Measurements from ENCODE around the gene CLSTN2. TPM values are rescaled to one million over a fixed set of nuclear protein-coding genes. Genes with fewer than 3 reads are reported as not detected.
"Not testable (repeated sequence)": the region's sequence is repeated elsewhere in the genome, so short reads cannot be mapped to it uniquely, and the experiment has no call there.

CLSTN2 gene
- total RNA-seq, 2 experiments from 2014 or later = not detected

GRCh38 chr3:140408252-140408651 lies 473.3 kb downstream of the CLSTN2 start:
- no peak for DNase-seq
- H3K36me3 Mint-ChIP-seq (ENCODE audit: low read depth) = no peaks in the 10 kb centered on the region
- no peaks in the 10 kb centered on the region for H3K9me3 Mint-ChIP-seq (ENCODE audit: insufficient read depth)
- H3K4me3 Mint-ChIP-seq = no peak overlapping the region
- H3K27me3 Mint-ChIP-seq (ENCODE audit: low read depth) = no peaks in the 10 kb centered on the region
- POLR2A ChIA-PET = no interaction called here
- no peak overlapping the region for H3K27ac Mint-ChIP-seq
- H3K4me1 Mint-ChIP-seq (ENCODE audit: low read depth) = no peaks in the 10 kb centered on the region
- CTCF ChIA-PET = no interaction called here
- ATAC-seq = no peak

DNA sequence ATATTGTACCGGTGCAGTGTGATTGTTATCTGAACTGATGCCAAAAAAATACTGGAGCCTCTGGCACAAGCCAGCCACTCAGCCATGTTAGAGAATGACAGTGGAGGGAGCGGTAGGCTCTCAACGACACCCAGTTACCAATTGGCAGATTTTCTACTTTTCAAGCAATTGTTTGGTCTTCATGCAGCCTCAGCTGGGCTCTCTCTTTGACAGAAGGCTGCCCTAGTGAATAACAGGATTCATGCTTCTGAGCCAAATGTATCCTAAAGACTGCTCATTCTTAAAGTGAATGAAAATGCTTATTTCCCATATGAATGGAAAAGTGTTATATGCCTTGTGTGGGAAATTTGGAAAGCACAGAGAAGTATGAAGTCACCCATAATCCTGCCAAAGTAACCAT lies 481.7 kb downstream of the CLSTN2 start:
- ChIA-PET CTCF (no interaction called here), POLR2A (no interaction called here)
- Mint-ChIP-seq H3K27ac (no peak overlapping the region), H3K36me3 (ENCODE audit: low read depth) (no peaks in the 10 kb centered on the region), H3K4me3 (no peak overlapping the region), H3K27me3 (ENCODE audit: low read depth) (peaks cover 6% of the 10 kb centered on the region), H3K9me3 (ENCODE audit: insufficient read depth) (no peaks in the 10 kb centered on the region), H3K4me1 (ENCODE audit: low read depth) (no peaks in the 10 kb centered on the region)
- ATAC-seq = no peak
- DNase-seq = no peak

DNA sequence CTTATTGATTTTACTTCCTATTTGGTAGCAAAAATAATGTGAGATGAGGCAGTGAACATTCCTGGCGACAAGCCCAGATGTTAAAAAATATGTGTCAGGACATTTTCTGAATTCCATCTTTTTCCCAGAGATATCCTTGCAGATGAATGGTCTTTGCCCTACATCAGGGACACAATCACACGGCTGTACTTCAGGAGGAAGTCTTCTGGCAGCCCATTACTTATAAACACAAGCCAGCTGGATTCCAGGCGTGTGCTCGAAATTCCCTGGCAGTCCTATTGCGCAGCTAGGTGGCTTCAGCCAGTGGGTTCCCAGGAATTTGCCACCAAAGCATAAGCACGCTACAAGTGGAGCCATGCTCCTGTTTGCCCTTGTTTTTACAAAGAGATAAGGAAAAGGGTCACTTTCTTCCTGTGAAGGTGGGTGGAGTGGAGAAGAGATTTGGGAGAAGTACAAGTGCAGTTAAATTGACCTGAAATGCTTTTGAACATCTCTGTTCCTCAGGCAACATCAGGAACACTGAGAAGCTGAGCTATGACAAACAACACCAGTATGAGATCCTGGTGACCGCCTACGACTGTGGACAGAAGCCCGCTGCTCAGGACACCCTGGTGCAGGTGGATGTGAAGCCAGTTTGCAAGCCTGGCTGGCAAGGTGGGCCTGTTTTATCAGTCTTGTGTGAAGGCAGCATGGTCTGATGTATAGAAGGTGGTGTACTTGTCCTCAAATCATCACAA lies 485.8 kb downstream of the CLSTN2 start:
- no peaks in the 10 kb centered on the region for H3K27me3 Mint-ChIP-seq (ENCODE audit: low read depth)
- no peaks in the 10 kb centered on the region for H3K9me3 Mint-ChIP-seq (ENCODE audit: insufficient read depth)
- no peak for ATAC-seq
- peaks cover 2% of the 10 kb centered on the region for H3K4me1 Mint-ChIP-seq (ENCODE audit: low read depth)
- no peak for DNase-seq
- ChIA-PET POLR2A (interaction anchor here (0.6 kb wide), 1 partner anchor 405 kb away, joined by 3 read pairs; no protein-coding TSS in a partner anchor), CTCF (no interaction called here)
- H3K4me3 Mint-ChIP-seq = no peak overlapping the region
- H3K36me3 Mint-ChIP-seq (ENCODE audit: low read depth) = no peaks in the 10 kb centered on the region
- H3K27ac Mint-ChIP-seq = no peak overlapping the region

- Mint-ChIP-seq H3K4me1 (ENCODE audit: low read depth) (peaks cover 2% of the 10 kb centered on the region), H3K27ac (no peak overlapping the region), H3K4me3 (no peak overlapping the region), H3K27me3 (ENCODE audit: low read depth) (no peaks in the 10 kb centered on the region), H3K9me3 (ENCODE audit: insufficient read depth) (no peaks in the 10 kb centered on the region), H3K36me3 (ENCODE audit: low read depth) (no peaks in the 10 kb centered on the region)
- DNase-seq (no peak), ATAC-seq (no peak)
- ChIA-PET CTCF (no interaction called here), POLR2A (no interaction called here)
Measured at GRCh38 chr3:140421884-140422283, 486.9 kb downstream of the CLSTN2 start.

GRCh38 chr3:140423146-140423545 lies 488.2 kb downstream of the CLSTN2 start:
- ChIA-PET POLR2A (no interaction called here), CTCF (no interaction called here)
- Mint-ChIP-seq H3K36me3 (ENCODE audit: low read depth) (no peaks in the 10 kb centered on the region), H3K4me1 (ENCODE audit: low read depth) (peaks cover 2% of the 10 kb centered on the region), H3K9me3 (ENCODE audit: insufficient read depth) (no peaks in the 10 kb centered on the region), H3K27me3 (ENCODE audit: low read depth) (no peaks in the 10 kb centered on the region), H3K4me3 (no peak overlapping the region), H3K27ac (no peak overlapping the region)
- ATAC-seq (no peak), DNase-seq (no peak)

GRCh38 chr3:140423574-140423973 lies 488.6 kb downstream of the CLSTN2 start:
- H3K4me3 Mint-ChIP-seq; CTCF ChIA-PET; H3K27me3 Mint-ChIP-seq (ENCODE audit: low read depth); H3K9me3 Mint-ChIP-seq (ENCODE audit: insufficient read depth); POLR2A ChIA-PET; ATAC-seq; H3K36me3 Mint-ChIP-seq (ENCODE audit: low read depth); DNase-seq; H3K4me1 Mint-ChIP-seq (ENCODE audit: low read depth): not testable (repeated sequence)
- peak overlapping the region; percentile 10 for H3K27ac Mint-ChIP-seq

GRCh38 chr3:140424211-140424610 lies 489.2 kb downstream of the CLSTN2 start:
- CTCF ChIA-PET = no interaction called here
- no peak overlapping the region for H3K4me3 Mint-ChIP-seq
- no peaks in the 10 kb centered on the region for H3K9me3 Mint-ChIP-seq (ENCODE audit: insufficient read depth)
- peaks cover 2% of the 10 kb centered on the region for H3K4me1 Mint-ChIP-seq (ENCODE audit: low read depth)
- no peaks in the 10 kb centered on the region for H3K27me3 Mint-ChIP-seq (ENCODE audit: low read depth)
- DNase-seq (no peak), ATAC-seq (no peak)
- peak overlapping the region; percentile 28 for H3K27ac Mint-ChIP-seq
- no peaks in the 10 kb centered on the region for H3K36me3 Mint-ChIP-seq (ENCODE audit: low read depth)
- POLR2A ChIA-PET = no interaction called here

DNA sequence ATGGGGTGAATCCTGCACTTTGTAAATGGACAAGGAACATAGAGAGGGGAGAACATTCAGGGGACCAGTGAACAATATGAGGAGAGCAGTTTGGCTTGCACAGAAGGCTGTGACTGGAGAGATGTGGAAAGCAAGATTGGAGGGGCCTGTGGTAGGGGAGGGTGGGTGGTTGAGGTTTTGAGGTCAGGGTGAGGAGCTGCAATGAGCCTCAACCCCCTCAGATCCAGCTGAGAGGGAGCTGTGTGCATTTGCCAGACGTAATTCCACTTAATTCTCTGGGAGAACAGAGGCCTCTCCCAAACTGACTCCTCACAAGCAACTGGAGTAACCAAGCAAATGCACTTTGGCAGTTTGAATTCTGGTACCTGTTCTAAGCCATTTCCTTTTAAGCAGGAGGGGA lies 489.7 kb downstream of the CLSTN2 start:
- Mint-ChIP-seq H3K4me3 (no peak overlapping the region), H3K4me1 (ENCODE audit: low read depth) (peaks cover 2% of the 10 kb centered on the region), H3K27ac (no peak overlapping the region), H3K9me3 (ENCODE audit: insufficient read depth) (no peaks in the 10 kb centered on the region), H3K36me3 (ENCODE audit: low read depth) (no peaks in the 10 kb centered on the region), H3K27me3 (ENCODE audit: low read depth) (no peaks in the 10 kb centered on the region)
- ChIA-PET POLR2A (no interaction called here), CTCF (no interaction called here)
- ATAC-seq (no peak), DNase-seq (no peak)

DNA sequence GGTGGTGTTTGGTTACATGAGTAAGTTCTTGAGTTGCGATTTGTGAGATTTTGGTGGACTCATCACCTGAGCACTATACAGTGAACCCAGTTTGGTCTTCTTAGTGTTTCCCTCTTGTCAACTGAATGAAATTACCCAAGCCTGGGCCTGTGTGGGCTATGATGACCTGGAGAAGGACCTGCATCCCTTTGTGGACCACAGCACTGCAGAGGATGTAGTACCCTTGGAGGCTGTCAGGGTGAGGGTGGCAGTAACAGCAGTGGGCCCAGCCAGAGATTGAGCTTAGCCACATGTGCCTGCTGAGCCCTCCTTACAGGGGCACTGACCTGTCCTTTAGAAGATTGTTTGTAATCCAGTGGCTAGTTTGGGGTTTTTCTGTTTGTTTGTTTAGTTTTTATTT lies 492.8 kb downstream of the CLSTN2 start:
- Mint-ChIP-seq H3K27me3 (ENCODE audit: low read depth) (peaks cover 2% of the 10 kb centered on the region), H3K4me3 (no peak overlapping the region), H3K9me3 (ENCODE audit: insufficient read depth) (no peaks in the 10 kb centered on the region), H3K4me1 (ENCODE audit: low read depth) (peaks cover 2% of the 10 kb centered on the region), H3K27ac (no peak overlapping the region), H3K36me3 (ENCODE audit: low read depth) (no peaks in the 10 kb centered on the region)
- POLR2A ChIA-PET = no interaction called here
- CTCF ChIA-PET = no interaction called here
- ATAC-seq = no peak
- DNase-seq = no peak

- no peak overlapping the region for H3K4me3 Mint-ChIP-seq
- peaks cover 2% of the 10 kb centered on the region for H3K27me3 Mint-ChIP-seq (ENCODE audit: low read depth)
- no peaks in the 10 kb centered on the region for H3K9me3 Mint-ChIP-seq (ENCODE audit: insufficient read depth)
- ChIA-PET CTCF (no interaction called here), POLR2A (no interaction called here)
- H3K27ac Mint-ChIP-seq = no peak overlapping the region
- DNase-seq = no peak
- no peaks in the 10 kb centered on the region for H3K36me3 Mint-ChIP-seq (ENCODE audit: low read depth)
- peaks cover 2% of the 10 kb centered on the region for H3K4me1 Mint-ChIP-seq (ENCODE audit: low read depth)
- ATAC-seq = no peak
Measured at GRCh38 chr3:140428380-140428779, 493.4 kb downstream of the CLSTN2 start.

GRCh38 chr3:140429791-140430190 lies 494.8 kb downstream of the CLSTN2 start:
- no peaks in the 10 kb centered on the region for H3K36me3 Mint-ChIP-seq (ENCODE audit: low read depth)
- H3K9me3 Mint-ChIP-seq (ENCODE audit: insufficient read depth) = no peaks in the 10 kb centered on the region
- H3K4me3 Mint-ChIP-seq = no peak overlapping the region
- ATAC-seq (no peak), DNase-seq (no peak)
- CTCF ChIA-PET = no interaction called here
- peaks cover 2% of the 10 kb centered on the region for H3K27me3 Mint-ChIP-seq (ENCODE audit: low read depth)
- H3K27ac Mint-ChIP-seq = no peak overlapping the region
- H3K4me1 Mint-ChIP-seq (ENCODE audit: low read depth) = no peaks in the 10 kb centered on the region
- POLR2A ChIA-PET = no interaction called here

DNA sequence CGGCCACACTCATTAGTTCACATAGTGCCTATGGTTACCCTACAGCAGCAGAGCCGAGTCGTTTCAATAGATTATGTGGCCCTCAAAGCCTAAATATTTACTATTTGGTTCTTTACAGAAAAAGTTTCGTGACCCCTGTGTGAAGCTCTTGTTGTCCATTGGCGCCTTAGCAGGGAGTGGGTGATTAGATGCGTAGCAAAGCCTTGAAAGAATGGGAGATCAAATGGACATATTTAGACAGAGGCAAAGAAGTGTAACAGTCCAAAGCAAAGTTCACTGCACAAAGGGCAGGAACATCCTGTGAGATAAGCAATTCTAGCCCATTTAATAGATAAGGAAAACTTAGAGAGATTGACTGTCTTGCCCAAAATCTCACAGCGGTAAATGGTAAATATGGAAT lies 495.5 kb downstream of the CLSTN2 start:
- CTCF ChIA-PET = no interaction called here
- Mint-ChIP-seq H3K27ac (no peak overlapping the region), H3K4me1 (ENCODE audit: low read depth) (no peaks in the 10 kb centered on the region), H3K9me3 (ENCODE audit: insufficient read depth) (no peaks in the 10 kb centered on the region), H3K4me3 (no peak overlapping the region), H3K36me3 (ENCODE audit: low read depth) (no peaks in the 10 kb centered on the region), H3K27me3 (ENCODE audit: low read depth) (peaks cover 2% of the 10 kb centered on the region)
- DNase-seq (no peak), ATAC-seq (no peak)
- POLR2A ChIA-PET = no interaction called here

DNA sequence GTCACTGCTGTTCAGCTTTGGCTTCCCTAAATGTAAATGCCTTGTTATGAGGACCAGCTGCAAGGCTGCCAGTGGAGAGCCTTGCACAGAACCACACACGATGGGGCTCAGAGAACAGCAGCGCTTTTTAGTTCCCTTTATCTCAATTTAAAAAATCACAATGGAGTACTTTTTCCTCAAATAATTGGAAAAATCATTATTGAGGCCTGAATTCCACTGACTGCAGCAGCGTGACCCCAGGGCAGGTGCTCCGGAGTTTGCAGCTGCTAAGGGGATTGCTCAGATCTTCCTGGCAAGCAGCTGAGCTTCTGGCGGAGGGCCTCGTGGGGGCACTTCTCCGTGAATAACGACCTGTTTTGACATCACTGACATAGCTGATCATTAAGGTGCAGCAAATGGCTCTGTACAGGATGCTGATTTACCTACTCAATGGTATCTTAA lies 497.3 kb downstream of the CLSTN2 start:
- no peak for DNase-seq
- no peaks in the 10 kb centered on the region for H3K9me3 Mint-ChIP-seq (ENCODE audit: insufficient read depth)
- no peak overlapping the region for H3K27ac Mint-ChIP-seq
- H3K27me3 Mint-ChIP-seq (ENCODE audit: low read depth) = peaks cover 2% of the 10 kb centered on the region
- H3K4me1 Mint-ChIP-seq (ENCODE audit: low read depth) = no peaks in the 10 kb centered on the region
- no peak for ATAC-seq
- no peaks in the 10 kb centered on the region for H3K36me3 Mint-ChIP-seq (ENCODE audit: low read depth)
- CTCF ChIA-PET = no interaction called here
- POLR2A ChIA-PET = no interaction called here
- H3K4me3 Mint-ChIP-seq = no peak overlapping the region

Data from activated CD8-positive, alpha-beta T cell treated with anti-CD3 and anti-CD28 coated beads, Interleukin-2, amount 10 ng/mL, durations not matched to agents 7 days and 5 days (primary cell).